KMS-11 (cell line): ENCODE measurements around the gene STK40.

ENCODE experiments used
- H2AFZ ChIP-seq: fragments of 200-600 bp; sonication (generic); 2 replicates; pipeline ENCODE4 v1.6.1; 2016; ENCODE audit warnings: antibody characterized with exemption, mixed run types, low read depth
- H3K27ac ChIP-seq: fragments of 200-600 bp; sonication (generic); 2 replicates; pipeline ENCODE4 v1.6.1; 2016; ENCODE audit warnings: mild to moderate bottlenecking, mixed run types
- H3K27me3 ChIP-seq: fragments of 200-600 bp; sonication (generic); 2 replicates; pipeline ENCODE4 v1.6.1; 2017; ENCODE audit warnings: mild to moderate bottlenecking, low read depth, mixed run types, moderate library complexity; ENCODE audit not compliant: insufficient read depth
- H3K36me3 ChIP-seq: fragments of 200-600 bp; sonication (generic); 2 replicates; pipeline ENCODE4 v1.6.1; 2017; ENCODE audit warnings: mild to moderate bottlenecking, mixed run types; ENCODE audit not compliant: insufficient read depth
- H3K4me1 ChIP-seq: fragments of 200-600 bp; sonication (generic); 2 replicates; pipeline ENCODE4 v1.6.1; 2016; ENCODE audit warnings: mild to moderate bottlenecking, low read depth, mixed run types; ENCODE audit not compliant: poor library complexity, severe bottlenecking
- H3K4me2 ChIP-seq: fragments of 200-600 bp; sonication (generic); 2 replicates; pipeline ENCODE4 v1.7.0; 2016; ENCODE audit warnings: mild to moderate bottlenecking, mixed run types
- H3K4me3 ChIP-seq: fragments of 200-600 bp; sonication (generic); IDR thresholded peaks from 2 replicates; pipeline ENCODE4 v1.6.1; 2017; ENCODE audit warnings: low read depth, low read length, mixed read lengths; ENCODE audit not compliant: insufficient read depth
- H3K79me2 ChIP-seq: fragments of 200-600 bp; sonication (generic); 2 replicates; pipeline ENCODE4 v1.6.1; 2016; ENCODE audit warnings: low read depth, mixed run types; ENCODE audit not compliant: insufficient read depth
- H3K9ac ChIP-seq: fragments of 200-600 bp; sonication (generic); 2 replicates; pipeline ENCODE4 v1.6.1; 2016; ENCODE audit warnings: mild to moderate bottlenecking, mixed run types
- H4K20me1 ChIP-seq: fragments of 200-600 bp; sonication (generic); 2 replicates; pipeline ENCODE4 v1.6.1; 2016; ENCODE audit warnings: mild to moderate bottlenecking, mixed run types; ENCODE audit not compliant: insufficient read depth
- TF ChIP-seq, protein P1 (sequence below): fragments of 200-600 bp; sonication (generic); conservative IDR thresholded peaks from 2 replicates; pipeline ENCODE4 v1.6.1; 2017; ENCODE audit warnings: low read depth, mild to moderate bottlenecking, antibody characterized with exemption, low read length, moderate library complexity, mixed read lengths

Gene STK40

DNA sequence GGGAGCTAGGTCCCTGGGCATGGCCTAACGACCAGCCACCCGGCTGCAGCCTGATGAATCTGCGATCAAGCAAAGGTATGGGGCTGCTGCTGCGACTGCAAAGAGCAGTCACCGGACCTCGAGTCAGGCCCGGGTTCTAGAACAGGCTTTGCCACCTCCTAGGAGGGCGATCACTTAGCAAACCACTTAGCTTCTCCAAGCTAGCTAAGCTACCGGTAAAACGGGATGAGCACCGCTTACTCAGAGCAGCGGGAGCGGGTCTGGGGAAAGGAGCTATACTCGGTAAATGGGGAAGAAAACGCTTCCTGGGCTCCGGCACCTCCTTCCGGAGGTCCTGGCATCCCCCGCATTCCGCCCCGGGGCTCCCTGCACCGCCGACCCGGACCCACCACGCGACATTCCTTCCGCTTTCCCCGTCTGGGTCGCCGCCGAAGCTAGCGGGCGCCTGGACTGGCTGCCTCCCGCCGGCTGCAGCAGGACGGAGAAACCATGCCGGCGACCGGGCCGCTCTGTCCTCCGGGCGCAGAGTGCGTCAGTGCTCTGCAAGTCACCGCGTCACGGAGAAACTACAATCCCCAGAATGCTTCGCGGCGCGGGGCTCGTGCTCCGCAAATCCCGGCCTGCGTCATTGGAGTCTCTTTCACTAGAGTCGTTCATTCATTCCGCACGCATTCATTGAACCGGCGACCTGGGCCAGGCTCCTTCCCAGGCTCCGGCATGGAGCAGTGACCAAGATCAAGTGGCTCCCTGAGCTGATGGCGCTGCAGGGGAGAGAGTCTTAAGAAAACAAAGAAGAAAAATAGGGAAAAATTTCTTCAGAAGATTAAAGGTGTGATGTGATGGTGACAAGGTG lies 11.9 kb upstream of the STK40 start, which contains the start of gene LSM10:
Gene LSM10, minus strand, starts transcription at position 531 of the 853 bp plus-strand sequence. CDS start 3,779 bp downstream, outside the sequence.
- H3K4me3 ChIP-seq: peak within 1 kb of the TSS; percentile 60
- H4K20me1 ChIP-seq: no peaks in the 10 kb centered on the region
- no peaks in the 10 kb centered on the region for H3K36me3 ChIP-seq
- peak within 1 kb of the TSS; percentile 61 for H3K9ac ChIP-seq
- peak within 1 kb of the TSS; percentile 88 for H3K4me2 ChIP-seq
- no peaks in the 10 kb centered on the region for H3K27me3 ChIP-seq
- H3K27ac ChIP-seq: peak within 1 kb of the TSS; percentile 61
- TF ChIP-seq, protein P1, sequence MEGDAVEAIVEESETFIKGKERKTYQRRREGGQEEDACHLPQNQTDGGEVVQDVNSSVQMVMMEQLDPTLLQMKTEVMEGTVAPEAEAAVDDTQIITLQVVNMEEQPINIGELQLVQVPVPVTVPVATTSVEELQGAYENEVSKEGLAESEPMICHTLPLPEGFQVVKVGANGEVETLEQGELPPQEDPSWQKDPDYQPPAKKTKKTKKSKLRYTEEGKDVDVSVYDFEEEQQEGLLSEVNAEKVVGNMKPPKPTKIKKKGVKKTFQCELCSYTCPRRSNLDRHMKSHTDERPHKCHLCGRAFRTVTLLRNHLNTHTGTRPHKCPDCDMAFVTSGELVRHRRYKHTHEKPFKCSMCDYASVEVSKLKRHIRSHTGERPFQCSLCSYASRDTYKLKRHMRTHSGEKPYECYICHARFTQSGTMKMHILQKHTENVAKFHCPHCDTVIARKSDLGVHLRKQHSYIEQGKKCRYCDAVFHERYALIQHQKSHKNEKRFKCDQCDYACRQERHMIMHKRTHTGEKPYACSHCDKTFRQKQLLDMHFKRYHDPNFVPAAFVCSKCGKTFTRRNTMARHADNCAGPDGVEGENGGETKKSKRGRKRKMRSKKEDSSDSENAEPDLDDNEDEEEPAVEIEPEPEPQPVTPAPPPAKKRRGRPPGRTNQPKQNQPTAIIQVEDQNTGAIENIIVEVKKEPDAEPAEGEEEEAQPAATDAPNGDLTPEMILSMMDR: no peak
- peaks cover 17% of the 10 kb centered on the region for H3K4me1 ChIP-seq
- peak within 1 kb of the TSS; percentile 68 for H2AFZ ChIP-seq
- peaks cover 10% of the 10 kb centered on the region; the same call in 1 of the 2 replicates for H3K79me2 ChIP-seq

DNA sequence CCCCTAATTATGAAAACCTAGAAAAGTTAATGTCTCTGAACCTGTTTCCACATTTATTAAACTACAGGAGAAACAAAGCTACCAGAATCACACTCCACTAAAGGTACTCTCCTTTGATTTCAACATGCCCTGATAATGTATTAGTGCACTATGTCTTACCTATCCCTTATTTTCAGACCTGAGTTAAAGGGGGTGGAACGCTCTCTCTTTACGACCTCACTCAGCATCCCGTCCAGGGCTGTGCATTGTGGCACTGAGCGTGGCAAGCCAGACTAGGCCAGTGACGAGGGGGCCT lies 11.3 kb upstream of the STK40 start:
- Histone ChIP-seq H3K4me2 (peak overlapping the region; percentile 73), H4K20me1 (no peaks in the 10 kb centered on the region), H3K4me3 (peak overlapping the region; percentile 60), H3K4me1 (peaks cover 17% of the 10 kb centered on the region), H3K79me2 (peaks cover 10% of the 10 kb centered on the region; the same call in 1 of the 2 replicates), H3K27me3 (no peaks in the 10 kb centered on the region), H2AFZ (peak overlapping the region; percentile 68), H3K9ac (peak overlapping the region; percentile 61), H3K36me3 (no peaks in the 10 kb centered on the region), H3K27ac (peak overlapping the region; percentile 41; the same call in 1 of the 2 replicates)
- TF ChIP-seq, protein P1: no peak

DNA sequence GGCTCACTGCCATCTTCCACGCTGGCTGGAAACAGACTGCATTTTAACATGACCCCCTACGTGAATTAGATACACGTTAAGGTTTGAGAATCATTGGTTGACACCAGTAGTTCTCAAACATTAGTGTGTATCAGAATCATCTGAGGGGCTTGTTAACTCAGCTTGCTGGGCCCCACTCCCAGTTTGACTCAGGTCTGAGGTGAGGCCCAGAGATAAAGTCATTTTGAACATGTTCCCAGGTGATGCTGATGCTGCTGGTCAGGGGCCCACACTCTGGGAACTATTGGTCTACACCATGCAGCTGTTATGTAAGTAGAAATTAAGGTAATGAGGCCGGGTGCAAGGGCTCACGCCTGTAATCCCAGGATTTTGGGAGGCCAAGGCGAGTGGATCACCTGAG lies 10.6 kb upstream of the STK40 start:
- peaks cover 17% of the 10 kb centered on the region for H3K4me1 ChIP-seq
- no peak overlapping the region for H3K27ac ChIP-seq
- peak overlapping the region; percentile 73 for H3K4me2 ChIP-seq
- no peak overlapping the region for H3K9ac ChIP-seq
- no peak overlapping the region for H3K4me3 ChIP-seq
- H3K27me3 ChIP-seq: no peaks in the 10 kb centered on the region
- H3K36me3 ChIP-seq: no peaks in the 10 kb centered on the region
- no peak overlapping the region for H2AFZ ChIP-seq
- peaks cover 10% of the 10 kb centered on the region; the same call in 1 of the 2 replicates for H3K79me2 ChIP-seq
- TF ChIP-seq, protein P1: no peak
- H4K20me1 ChIP-seq: no peaks in the 10 kb centered on the region

DNA sequence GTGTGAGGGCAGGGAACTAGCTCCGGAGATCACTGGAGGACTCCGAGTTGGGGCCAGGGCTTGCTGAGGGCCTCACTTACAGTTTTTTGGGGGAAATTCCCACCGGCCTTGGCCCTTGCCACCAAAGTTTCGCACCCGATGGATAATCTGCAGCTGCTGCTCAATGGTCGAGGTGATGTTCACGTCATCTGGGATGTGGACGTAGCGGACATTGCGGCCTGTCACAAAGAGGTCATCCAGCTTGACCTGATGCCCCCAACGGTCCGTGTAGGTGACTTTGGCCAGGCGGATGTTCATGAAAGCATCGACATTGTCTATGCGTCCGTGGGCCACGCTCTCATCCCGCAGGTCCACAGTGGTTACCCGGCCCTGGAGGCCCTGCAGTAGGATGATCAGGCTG lies 8.0 kb upstream of the STK40 start:
- Histone ChIP-seq H3K9ac (no peak overlapping the region), H3K4me1 (peaks cover 35% of the 10 kb centered on the region), H3K4me3 (no peak overlapping the region), H4K20me1 (no peaks in the 10 kb centered on the region), H3K36me3 (no peaks in the 10 kb centered on the region), H3K27me3 (no peaks in the 10 kb centered on the region), H2AFZ (no peak overlapping the region), H3K27ac (no peak overlapping the region), H3K79me2 (peaks cover 10% of the 10 kb centered on the region; the same call in 1 of the 2 replicates), H3K4me2 (no peak overlapping the region)
- TF ChIP-seq, protein P1: no peak
